ENCODE measurements around the gene SMYD1.

- TF ChIP-seq CTCF (IDR thresholded peaks at IDR 0.05) (no peak), POLR2A (IDR thresholded peaks at IDR 0.05) (peak; percentile 82)
These were observed 12.1 kb upstream of the SMYD1 start, which contains the start of gene KRCC1 for GRCh38 chr2:88055371-88056128.
